ENCODE data around the gene FRMD4B. TPM values are rescaled to one million over a fixed set of nuclear protein-coding genes. Genes with fewer than 3 reads are reported as not detected.

Gene FRMD4B
- total RNA-seq, 2 experiments from 2014 or later, result not detected

- no peaks in the 10 kb centered on the region for H3K4me1 ChIP-seq (ENCODE audit: insufficient read depth, low read length, poor library complexity, severe bottlenecking)
- H3K4me2 ChIP-seq (ENCODE audit: low read length), result no peak overlapping the region
- H3K79me2 ChIP-seq (ENCODE audit: insufficient read depth, low read depth, low read length), result no peaks in the 10 kb centered on the region
- DNase-seq (ENCODE audit: low spot score), result no peak
- TF ChIP-seq CTCF (conservative IDR thresholded peaks at IDR 0.05; ENCODE audit: low read length) (no peak), EZH2phosphoT487 (IDR thresholded peaks at IDR 0.05; ENCODE audit: borderline replicate concordance, low read depth, low read length) (no peak)
- no peak overlapping the region for H2AFZ ChIP-seq (ENCODE audit: low read length)
- no peak overlapping the region for H3K27ac ChIP-seq (ENCODE audit: low read depth, low read length, poor library complexity, severe bottlenecking)
- no peaks in the 10 kb centered on the region for H3K9me3 ChIP-seq (ENCODE audit: low read length)
- ChIA-PET POLR2A (interaction anchor here (0.7 to 0.9 kb wide), 3 partner anchors 9 to 61 kb away, joined by 3 read pairs; no protein-coding TSS in a partner anchor), CTCF (ENCODE audit: unreplicated experiment) (interaction anchor here (0.5 kb wide), 1 partner anchor 1425 kb away, joined by 3 read pairs; no protein-coding TSS in a partner anchor)
- no peaks in the 10 kb centered on the region for H3K9me2 ChIP-seq (ENCODE audit: insufficient read depth, low read length)
- no TSS peak for BruUV-seq (replicated peaks)
- intact Hi-C loops (cut with micrococcal nuclease; ENCODE audit: unreplicated experiment), result no loop called here
- no peaks in the 10 kb centered on the region for H4K20me1 ChIP-seq (ENCODE audit: insufficient read depth, low read length)
- H3K4me3 ChIP-seq (ENCODE audit: low read depth, low read length, poor library complexity, severe bottlenecking), result no peak overlapping the region
- no peaks in the 10 kb centered on the region for H3K36me3 ChIP-seq (ENCODE audit: insufficient read depth, low read length)
Measured at GRCh38 chr3:69216981-69217380, 168.9 kb downstream of the FRMD4B start.

- Histone ChIP-seq H3K79me2 (ENCODE audit: insufficient read depth, low read depth, low read length) (no peaks in the 10 kb centered on the region), H2AFZ (ENCODE audit: low read length) (no peak overlapping the region), H3K4me1 (ENCODE audit: insufficient read depth, low read length, poor library complexity, severe bottlenecking) (no peaks in the 10 kb centered on the region), H3K9me3 (ENCODE audit: low read length) (no peaks in the 10 kb centered on the region), H3K9me2 (ENCODE audit: insufficient read depth, low read length) (no peaks in the 10 kb centered on the region), H3K27ac (ENCODE audit: low read depth, low read length, poor library complexity, severe bottlenecking) (no peak overlapping the region), H3K36me3 (ENCODE audit: insufficient read depth, low read length) (no peaks in the 10 kb centered on the region), H3K4me3 (ENCODE audit: low read depth, low read length, poor library complexity, severe bottlenecking) (no peak overlapping the region), H4K20me1 (ENCODE audit: insufficient read depth, low read length) (no peaks in the 10 kb centered on the region), H3K4me2 (ENCODE audit: low read length) (no peak overlapping the region)
- POLR2A ChIA-PET, result interaction anchor here (1.0 kb wide), 2 partner anchors 29 to 31 kb away, joined by 3 to 4 read pairs; no protein-coding TSS in a partner anchor
- BruUV-seq (replicated peaks), result no TSS peak
- DNase-seq (ENCODE audit: low spot score), result no peak
- CTCF ChIA-PET (ENCODE audit: unreplicated experiment), result no interaction called here
- no peak for TF ChIP-seq CTCF (conservative IDR thresholded peaks at IDR 0.05; ENCODE audit: low read length)
- TF ChIP-seq EZH2phosphoT487 (IDR thresholded peaks at IDR 0.05; ENCODE audit: borderline replicate concordance, low read depth, low read length), result no peak
- intact Hi-C loops (cut with micrococcal nuclease; ENCODE audit: unreplicated experiment), result no loop called here
Measured at GRCh38 chr3:69214241-69214640, 171.6 kb downstream of the FRMD4B start.

GRCh38 chr3:69212411-69213160 lies 173.3 kb downstream of the FRMD4B start:
- Histone ChIP-seq H2AFZ (ENCODE audit: low read length) (no peak overlapping the region), H3K79me2 (ENCODE audit: insufficient read depth, low read depth, low read length) (no peaks in the 10 kb centered on the region), H4K20me1 (ENCODE audit: insufficient read depth, low read length) (no peaks in the 10 kb centered on the region), H3K9me3 (ENCODE audit: low read length) (no peaks in the 10 kb centered on the region), H3K4me2 (ENCODE audit: low read length) (no peak overlapping the region), H3K9me2 (ENCODE audit: insufficient read depth, low read length) (no peaks in the 10 kb centered on the region), H3K27ac (ENCODE audit: low read depth, low read length, poor library complexity, severe bottlenecking) (no peak overlapping the region), H3K4me3 (ENCODE audit: low read depth, low read length, poor library complexity, severe bottlenecking) (no peak overlapping the region), H3K4me1 (ENCODE audit: insufficient read depth, low read length, poor library complexity, severe bottlenecking) (no peaks in the 10 kb centered on the region), H3K36me3 (ENCODE audit: insufficient read depth, low read length) (no peaks in the 10 kb centered on the region)
- ChIA-PET POLR2A (interaction anchor here (0.6 to 1.2 kb wide), 6 partner anchors 10 to 1598 kb away, joined by 3 to 8 read pairs (median 4); no protein-coding TSS in a partner anchor), CTCF (ENCODE audit: unreplicated experiment) (no interaction called here)
- TF ChIP-seq EZH2phosphoT487 (IDR thresholded peaks at IDR 0.05; ENCODE audit: borderline replicate concordance, low read depth, low read length), result no peak
- no peak for TF ChIP-seq CTCF (conservative IDR thresholded peaks at IDR 0.05; ENCODE audit: low read length)
- intact Hi-C loops (cut with micrococcal nuclease; ENCODE audit: unreplicated experiment), result no loop called here
- no peak for DNase-seq (ENCODE audit: low spot score)
- no TSS peak for BruUV-seq (replicated peaks)

Data from OCI-LY7 (cell line).